NCI-H146 treated with DMSO at 0.1 percent for 48 hours (cell line): Measurements from ENCODE around the gene NDUFA11.
A peak's percentile ranks its signal among the peaks of the same experiment; 100 is the strongest.

Experiments used
- DNase-seq: peaks from one replicate; lab custom pipeline; 2025; ENCODE audit not compliant: unreplicated experiment; lab: John Stamatoyannopoulos, UW

Gene NDUFA11

DNA sequence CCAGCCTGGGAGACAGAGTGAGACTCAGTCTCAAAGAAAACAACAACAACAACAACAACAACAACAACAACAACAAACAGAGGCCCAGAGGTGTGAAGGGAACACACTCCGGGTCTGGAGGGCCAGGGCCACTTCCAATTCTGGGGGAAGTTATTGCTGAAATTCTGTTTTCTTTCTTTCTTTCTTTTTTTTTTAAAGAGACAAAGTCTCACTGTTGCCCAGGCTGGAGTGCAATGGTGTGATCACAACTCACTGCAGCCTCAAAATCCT, 7.0 kb upstream of the NDUFA11 start:
- no peak for DNase-seq

DNA sequence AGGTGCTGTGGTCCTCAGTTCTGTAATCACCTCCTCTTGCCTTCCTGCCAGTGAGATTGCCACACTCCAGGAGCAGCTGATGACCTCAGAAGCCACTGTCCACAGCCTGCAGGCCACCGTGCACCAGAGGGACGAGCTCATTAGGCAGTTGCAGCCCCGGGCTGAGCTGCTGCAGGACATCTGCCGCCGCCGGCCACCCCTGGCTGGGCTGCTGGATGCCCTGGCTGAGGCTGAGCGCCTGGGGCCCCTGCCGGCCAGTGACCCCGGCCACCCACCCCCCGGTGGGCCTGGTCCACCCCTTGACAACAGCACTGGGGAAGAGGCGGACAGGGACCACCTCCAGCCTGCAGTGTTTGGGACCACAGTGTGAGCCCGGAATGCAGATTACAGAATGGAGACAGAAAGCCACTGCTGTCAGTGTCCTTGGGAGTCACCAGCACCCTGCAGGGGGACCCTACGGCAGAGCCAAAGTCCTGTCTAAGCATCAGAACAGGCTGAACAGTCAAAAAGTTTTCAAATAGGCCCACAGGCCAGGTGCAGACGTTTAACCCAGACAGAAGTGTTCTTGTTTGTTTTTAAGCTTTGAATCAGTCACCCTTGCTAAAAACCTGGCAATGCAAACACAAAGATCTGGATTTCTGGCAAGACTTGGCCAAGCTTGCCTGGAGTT, 5.3 kb upstream of the NDUFA11 start:
- DNase-seq = peak; percentile 54

DNA sequence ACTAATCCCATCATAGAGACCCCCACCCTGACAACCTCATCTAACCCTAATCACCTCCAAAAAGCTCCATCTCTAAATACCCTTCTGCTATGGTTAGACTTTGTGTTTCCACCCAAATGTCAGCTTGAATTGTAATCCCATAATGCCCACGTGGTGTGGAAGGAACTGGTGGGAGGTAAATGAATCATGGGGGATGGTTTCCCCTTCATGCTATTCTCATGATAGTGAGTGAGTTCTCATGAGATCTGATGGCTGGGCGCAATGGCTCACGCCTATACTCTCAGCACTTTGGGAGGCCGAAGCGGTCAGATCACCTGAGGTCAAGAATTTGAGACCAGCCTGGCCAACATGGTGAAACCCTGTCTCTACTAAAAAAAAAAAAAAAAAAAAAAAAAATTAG, 3.7 kb upstream of the NDUFA11 start:
- DNase-seq = no peak

DNA sequence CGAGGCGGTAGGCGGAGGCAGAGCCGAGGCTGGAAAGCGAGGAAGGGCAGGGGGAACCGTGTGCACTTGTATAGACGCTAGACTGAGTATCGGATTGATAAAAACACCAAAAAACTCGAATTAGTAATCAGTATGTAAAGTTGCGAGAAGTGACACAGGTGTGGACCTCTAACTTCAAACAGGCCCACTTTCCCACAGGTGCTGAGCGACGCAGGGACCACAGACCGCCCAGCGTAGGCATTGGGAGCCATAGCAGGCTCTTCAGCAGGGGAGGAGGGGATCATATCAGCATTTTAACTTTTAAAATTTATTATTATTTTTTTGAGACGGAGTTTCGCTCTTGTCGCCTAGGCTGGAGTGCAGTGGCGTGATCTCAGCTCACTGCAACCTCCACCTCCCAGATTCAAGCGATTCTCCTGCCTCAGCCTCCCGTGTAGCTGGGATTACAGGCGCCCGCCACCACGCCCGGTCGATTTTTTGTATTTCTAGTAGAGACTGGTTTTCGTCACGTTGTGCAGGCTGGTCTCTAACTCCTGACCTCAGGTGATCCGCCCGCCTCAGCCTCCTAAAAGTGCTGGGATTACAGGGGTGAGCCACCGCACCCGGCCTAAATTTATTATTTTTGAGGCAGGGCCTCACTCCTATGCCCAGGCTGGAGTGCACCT, 1.7 kb upstream of the NDUFA11 start:
- no peak for DNase-seq

DNA sequence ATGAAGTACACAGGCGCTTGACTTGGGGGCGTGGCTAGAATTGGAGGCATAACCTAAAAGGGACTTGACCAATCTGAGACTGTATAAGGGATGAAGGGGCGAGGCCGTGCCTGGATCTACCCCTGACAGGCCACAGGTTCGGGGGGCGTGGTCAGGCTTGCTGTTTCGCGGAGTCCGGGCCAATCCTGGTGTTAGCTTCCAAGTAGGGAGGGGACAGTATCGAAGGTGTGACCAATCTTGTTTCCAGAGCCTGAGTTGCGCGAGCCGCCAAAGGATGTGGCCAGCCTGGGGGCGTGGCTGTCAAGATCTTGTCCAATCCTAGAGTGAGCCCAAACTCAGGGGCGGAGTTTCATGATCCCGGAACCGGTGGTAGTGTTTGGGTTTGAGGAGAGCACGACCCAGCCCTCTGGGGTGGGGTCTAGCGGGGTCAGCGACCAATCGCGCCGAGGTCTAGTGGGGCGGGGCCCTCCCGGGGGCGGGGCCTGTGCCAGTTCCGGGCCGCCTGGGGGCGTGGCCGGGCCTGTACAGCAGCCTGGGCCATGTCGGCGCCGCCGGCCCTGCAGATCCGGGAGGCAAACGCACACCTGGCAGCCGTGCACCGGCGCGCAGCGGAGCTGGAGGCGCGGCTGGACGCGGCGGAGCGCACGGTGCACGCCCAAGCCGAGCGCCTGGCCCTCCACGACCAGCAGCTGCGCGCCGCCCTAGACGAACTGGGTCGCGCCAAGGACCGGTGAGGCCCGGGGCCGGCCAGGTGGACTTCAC, 943 bp upstream of the NDUFA11 start, which contains the start of gene VMAC:
Gene VMAC, plus strand, starts transcription at position 521 of the 762 bp plus-strand sequence. Its CDS starts 19 bp downstream, at position 540.
- DNase-seq = peak; percentile 98

DNA sequence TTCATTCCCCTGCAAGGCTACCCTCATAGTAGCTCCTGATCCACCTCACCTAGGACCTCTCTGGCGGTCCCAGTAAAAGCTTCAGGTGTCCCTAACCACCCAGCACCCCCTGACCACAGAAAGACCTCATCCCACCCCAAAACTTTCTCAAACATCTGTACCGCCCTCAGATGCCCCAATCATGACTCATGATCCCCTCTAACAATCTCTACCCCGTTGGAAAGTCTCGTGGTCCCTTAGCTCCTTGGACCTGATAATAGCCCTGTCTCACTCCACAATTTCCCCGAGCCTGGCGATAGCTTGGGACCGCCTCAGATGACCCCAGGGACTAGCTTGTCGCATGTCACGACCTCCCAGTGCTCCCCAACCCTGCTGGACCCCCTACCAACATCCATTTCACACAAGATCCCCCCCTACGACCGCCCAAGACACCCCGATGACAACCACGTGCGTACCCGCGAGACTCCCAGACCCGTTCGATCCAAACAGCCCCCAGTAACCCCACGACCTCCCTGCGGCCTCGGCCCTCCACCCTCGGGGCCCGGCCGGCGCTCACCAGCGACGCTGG, 450 bp downstream of the NDUFA11 start:
- DNase-seq = no peak

DNA sequence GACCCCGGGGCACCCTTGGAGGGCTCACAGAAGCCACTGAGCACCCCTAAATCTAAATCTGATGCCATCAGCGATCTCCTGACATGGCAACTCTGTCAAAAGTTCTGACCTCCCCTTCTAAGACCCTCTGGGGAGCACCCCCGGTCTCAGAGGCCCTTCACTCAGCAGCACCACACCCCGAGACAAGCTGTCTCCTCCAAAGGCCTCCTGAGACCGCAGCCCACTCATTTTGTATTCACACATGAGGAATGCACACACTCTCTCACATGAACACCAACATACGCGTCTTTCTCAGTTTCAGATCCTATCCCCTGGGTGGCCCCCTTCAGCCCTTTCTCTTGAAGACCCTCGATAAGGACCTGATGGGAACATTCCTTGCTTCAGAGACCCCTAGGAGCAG, 2.6 kb downstream of the NDUFA11 start:
- no peak for DNase-seq

DNA sequence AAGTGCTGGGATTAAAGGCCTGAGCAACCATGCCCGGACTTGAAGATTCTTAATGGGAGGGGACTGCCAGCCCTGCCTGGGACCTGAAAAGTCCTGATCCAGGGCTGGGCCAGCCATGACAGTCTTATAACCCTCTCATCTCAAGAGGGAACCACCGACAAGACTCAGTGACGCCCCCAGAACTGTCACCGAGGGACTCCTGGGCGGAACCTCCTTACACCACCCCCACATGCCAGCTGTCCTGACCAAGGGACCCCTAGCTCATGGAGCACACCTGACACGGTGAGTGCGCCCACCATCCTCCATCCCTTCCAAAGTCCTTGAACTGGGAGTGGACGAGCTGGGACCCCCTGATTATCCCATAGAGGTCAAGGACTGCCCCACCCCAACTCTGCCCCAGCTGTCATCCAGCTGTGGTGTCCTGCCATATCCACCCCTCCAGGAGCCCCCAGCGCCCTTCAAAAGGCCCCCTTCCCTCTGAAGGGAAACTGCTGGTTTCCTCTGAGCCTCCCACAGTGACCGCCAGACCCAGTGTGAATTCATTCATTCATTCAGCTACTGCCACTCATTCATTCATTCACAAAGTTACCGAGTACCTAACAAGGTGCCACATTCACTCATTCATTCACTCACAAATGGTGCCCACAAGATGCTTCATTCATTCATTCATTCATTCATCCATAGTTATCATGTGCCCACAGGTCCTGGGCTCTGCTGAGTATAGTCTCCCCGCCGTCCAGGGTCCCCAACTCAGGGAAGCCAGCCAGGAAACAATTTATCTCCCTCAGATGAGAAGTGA, 3.7 kb downstream of the NDUFA11 start:
- no peak for DNase-seq

DNA sequence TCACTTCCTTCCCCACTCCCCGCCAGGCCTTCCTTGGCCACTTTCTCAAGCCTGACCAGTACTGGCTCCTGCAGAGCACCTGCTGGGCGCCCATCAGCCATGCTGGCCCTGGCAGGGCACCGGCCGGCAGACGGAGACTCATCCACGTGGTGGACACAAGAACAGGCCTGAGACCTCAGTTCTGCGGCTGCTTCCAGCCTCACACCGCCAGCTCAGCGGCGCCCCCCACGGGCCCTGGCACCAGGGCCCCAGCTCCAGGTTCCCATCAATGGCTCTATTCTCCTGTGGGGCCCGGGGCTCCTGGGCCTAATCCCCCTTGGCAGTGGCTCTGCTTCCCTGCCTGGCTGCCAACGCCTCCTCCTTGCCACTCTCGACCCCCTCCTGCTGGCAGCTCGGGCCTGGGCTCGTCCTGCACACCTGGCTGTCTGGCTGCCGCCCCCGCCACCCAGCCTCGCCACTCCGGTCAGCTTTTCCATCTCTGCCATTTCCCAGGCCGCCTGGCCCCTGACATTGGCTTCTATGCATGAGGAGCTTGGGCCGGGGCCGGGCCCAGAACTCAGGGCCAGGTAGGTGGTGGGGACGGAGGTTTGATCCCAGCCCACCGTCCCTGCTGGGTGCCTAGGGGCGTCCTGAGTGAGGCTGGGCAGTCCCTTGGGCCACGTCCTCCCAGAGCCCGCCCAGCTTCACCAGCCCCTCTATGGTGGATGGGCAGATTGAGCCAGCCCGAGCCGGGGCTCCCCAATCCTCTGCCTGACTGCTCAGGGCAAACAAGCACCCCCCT, 6.2 kb downstream of the NDUFA11 start:
- DNase-seq = no peak

DNA sequence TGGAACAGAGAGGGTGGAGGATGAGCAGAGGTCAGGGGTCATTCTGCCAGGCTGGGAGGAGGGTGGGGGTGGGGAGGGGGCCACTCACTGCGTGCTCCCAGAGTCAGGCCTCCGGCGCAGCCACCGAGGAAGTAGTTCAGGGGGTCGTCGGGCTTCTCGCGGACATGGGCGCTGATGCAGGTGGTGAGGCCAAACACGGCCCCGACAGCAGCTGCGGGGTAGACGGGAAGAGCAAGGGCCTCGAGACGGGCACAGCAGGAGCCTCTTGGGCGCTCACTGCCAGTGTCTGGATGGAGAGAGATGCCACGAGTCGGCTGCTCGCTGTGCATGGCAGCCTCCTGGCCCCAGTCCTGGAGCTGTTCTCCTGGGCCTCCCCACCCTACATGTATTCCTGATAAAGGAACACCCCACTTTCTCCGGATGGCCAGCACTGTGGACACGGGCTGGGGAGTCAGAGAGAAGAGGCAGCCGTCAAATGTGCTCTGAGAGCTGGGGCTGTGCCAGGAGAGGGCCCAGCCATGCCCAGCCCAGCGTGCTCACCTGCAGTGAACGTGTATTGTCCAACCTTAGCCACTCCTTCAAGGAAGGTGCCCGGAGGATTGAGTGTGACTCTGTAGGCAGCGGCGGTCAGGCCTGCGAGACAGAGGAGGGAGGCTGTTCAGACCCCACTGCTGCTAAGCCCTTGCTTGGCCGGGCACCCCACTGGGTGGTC, 7.1 kb downstream of the NDUFA11 start:
- DNase-seq = no peak

DNA sequence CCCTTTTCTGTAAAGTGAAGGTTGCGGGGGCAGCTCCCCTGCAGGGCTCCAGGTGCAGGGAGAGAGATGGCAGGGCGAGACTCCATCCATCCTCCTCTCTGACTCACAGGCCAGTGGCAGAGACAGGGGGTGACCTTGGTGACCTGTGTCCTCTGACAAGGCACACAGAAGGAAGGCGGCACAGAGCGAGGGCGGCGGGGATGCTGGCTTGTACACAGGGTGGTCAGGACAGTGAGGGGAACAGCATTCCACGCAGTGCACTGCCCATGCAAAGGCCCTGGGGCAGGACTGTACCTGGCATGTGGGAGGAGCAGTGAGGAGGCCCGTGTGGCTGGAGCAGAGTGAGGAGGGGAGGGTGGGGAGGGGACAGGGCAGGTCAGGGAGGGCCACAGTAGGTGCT, 7.7 kb downstream of the NDUFA11 start:
- DNase-seq = no peak

DNA sequence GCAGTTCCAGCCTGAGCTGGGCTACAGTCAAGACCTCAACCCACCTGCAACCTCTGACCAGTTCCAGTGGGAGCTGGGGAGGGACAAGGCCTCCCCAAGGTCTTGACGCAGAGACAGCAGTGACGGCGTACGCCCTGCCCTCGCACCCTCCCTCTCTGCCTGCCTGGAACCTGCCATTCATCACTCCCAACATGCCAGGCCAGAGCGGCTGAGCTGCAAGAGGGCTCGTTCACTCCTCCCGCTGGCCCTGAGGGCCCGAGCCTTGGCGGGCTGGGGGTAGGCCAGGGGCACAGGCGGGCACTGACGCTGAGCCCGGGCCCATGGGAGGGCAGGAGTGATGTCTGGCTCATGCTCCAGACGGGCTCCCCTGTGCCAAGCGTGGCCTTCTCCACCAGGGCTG, 8.2 kb downstream of the NDUFA11 start:
- no peak for DNase-seq

DNA sequence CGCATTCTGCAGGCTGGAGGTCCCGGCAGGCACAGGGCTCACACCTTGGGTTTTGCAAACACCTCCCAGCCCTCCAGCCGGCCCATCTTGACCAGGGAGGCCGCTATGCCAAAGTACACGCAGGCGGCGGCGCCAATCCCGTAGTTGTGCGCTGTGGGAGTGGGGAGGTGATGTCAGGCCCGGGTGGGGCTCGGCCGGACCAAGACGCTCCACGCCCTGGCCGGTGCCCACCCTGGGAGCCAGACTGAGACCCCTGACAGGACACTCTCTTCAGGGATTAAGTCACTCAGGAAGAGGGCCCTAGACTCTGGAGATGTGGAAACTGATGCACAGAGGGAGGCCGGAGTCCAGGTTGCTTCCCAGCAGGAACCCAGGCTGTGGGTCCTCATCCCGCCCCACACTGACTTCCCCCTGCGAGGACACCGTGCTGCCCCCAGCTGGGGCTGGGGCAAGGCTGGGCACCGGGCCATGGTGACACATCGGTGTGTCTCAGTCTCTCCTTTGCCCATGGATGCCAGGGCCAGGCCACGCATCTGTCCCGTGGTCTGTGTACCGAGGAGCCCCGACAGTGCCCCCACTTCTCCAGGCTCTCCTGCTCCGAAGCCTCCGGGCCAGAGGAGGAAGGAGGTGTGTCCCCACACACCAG, 8.8 kb downstream of the NDUFA11 start:
- no peak for DNase-seq

DNA sequence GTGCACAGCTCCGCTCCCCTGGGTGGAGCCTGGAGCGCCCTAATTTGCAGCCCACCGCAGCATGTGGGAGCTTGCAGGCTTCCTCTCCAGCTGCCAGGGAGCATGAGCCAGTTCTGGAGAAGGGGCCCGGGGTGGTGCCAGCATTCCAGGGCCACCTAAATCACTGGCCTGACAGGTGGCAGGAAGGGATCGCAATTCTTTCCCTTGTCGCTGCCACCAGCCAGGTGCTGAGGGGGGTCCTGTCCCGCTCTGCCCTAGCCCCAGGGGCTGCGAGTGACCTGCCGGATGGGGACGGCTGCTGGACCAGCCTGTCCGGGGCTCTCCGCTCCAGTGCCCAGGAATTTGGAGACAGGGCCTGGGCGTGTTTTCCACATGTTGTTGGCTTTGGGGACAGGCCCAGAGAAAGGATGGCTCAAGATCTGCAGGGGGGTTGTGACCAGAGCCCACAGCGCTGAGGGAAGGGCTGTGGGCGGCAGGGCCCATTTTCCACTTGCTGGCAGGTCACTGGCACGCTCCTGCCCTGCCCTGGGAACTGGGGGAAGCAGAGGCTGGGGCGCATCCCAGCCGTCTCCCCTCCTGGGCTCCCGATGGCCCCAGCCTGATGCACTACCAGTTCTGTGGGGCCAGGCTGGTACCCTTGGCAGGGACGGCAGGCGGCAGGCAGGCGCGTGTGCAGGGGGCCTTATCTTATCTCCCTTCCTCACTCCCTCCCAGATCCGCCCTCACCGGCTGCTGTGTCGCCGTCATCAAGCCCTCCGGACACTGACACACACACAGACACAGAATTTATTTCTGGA, 9.5 kb downstream of the NDUFA11 start:
- DNase-seq = no peak

DNA sequence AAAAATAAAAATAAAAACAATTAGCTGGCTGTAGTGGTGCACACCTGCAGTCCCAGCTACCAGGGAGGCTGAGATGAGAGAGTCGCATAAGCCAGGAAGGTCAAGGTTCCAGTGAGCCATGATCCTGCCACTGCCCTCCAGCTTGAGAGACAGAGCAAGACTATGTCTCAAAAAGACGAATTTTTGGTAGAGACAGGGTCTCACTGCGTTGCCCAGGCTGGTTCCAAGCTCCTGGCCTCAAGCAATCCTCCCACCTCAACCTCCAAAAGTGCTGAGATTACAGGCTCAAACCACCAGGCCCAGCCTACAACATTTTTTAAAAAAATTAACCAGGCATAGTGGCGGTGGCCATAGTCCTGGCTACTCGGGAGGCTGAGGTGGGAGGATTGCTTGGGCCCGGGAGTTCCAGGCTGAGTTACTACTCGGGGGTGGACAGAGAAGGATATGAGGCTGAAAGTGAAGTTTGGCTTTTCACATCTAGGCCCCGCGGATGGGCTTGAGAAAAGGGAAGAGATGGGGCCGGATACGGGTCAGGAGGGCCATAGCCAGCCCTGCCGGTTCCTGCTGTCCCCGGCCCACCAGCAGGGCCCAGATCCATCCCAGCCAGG, 10.2 kb downstream of the NDUFA11 start:
- no peak for DNase-seq

DNA sequence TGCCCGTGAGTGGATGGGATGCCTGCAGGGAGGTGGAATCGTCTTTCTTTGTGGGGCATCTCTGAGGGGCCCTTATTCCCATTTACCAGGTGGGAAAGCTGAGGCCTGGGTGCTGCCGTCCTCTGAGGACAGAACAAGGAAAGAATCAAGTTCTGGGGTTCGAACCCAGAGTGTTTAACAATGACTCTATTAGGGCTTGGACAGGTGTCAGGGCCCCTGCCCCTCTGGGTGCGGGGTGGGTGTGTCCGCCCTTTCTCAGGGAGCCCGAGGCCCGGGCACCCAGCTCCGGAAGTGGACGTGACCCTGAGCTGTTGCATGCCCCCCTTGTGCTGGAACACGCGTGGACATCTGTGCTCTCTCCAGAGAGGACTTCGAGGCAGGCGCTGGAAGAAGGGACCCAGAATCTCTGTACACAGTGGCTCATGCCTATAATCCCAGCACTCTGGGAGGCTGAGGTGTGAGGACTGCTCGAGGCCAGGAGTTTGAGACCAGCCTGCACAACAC, 10.8 kb downstream of the NDUFA11 start:
- DNase-seq = no peak

DNA sequence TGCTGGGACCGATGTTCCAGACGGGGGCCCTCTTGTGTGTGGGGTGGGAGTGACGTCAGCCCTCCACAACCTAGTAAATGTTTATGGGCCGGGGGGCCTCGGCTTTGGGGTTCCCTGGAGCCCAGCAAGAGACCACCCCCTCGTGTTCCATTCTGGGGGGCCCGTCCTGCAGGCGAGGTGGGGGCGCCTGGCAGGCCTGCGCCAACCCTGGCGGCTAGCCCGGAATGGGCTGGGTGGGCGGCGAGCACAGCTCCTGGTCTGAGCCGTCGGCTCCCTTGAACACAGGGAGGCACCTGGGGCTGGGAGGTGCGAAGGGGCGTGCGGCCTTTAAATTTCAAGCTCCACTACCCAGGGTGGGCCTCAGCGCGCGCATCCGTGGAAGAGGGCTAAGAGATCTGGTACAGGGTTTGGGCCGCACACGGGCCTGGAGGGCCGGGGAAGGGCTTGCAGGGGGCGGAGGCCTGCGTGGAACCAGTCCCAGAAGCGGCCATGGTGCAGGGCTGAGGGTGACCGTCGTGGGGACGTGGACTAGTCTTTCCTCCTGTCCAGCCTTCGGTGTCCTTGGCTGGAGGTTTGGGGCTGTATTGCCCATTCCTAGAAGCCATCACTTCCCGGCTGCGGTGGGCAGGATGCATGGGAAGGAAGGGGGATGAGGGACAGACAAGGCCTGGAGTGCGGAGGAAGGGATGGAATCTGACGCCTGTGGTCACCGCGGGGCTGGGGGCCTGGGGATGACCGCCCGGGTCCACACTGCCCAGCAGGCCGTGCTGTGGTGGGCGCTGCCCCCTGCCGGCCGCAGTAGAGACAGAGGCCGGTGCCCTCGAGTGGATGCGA, 11.4 kb downstream of the NDUFA11 start:
- no peak for DNase-seq
